ENCODE results near the gene ADK. TPM values are rescaled to one million over a fixed set of nuclear protein-coding genes. Genes with fewer than 3 reads are reported as not detected.

Gene ADK
- total and polyA plus RNA-seq, 2 donors from 2014 or later: 33.0 to 38.3 TPM

- H3K27me3 ChIP-seq (ENCODE audit: control insufficient read depth, insufficient read depth, low read length): no peaks in the 10 kb centered on the region
- H3K9me3 ChIP-seq (ENCODE audit: control insufficient read depth in 2 of 3, insufficient read depth in 1 of 3, low read length in 3 of 3): no peaks in the 10 kb centered on the region
- TF ChIP-seq, protein P1, sequence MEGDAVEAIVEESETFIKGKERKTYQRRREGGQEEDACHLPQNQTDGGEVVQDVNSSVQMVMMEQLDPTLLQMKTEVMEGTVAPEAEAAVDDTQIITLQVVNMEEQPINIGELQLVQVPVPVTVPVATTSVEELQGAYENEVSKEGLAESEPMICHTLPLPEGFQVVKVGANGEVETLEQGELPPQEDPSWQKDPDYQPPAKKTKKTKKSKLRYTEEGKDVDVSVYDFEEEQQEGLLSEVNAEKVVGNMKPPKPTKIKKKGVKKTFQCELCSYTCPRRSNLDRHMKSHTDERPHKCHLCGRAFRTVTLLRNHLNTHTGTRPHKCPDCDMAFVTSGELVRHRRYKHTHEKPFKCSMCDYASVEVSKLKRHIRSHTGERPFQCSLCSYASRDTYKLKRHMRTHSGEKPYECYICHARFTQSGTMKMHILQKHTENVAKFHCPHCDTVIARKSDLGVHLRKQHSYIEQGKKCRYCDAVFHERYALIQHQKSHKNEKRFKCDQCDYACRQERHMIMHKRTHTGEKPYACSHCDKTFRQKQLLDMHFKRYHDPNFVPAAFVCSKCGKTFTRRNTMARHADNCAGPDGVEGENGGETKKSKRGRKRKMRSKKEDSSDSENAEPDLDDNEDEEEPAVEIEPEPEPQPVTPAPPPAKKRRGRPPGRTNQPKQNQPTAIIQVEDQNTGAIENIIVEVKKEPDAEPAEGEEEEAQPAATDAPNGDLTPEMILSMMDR (IDR thresholded peaks at IDR 0.05; ENCODE audit: borderline replicate concordance, extremely low read depth, insufficient read depth): no peak
- no peak overlapping the region for H3K4me3 ChIP-seq (ENCODE audit: low read length in 3 of 3)
- DNase-seq: no peak
- no peak overlapping the region for H3K27ac ChIP-seq (ENCODE audit: low read depth in 2 of 2, low read length in 2 of 2)
- H3K4me1 ChIP-seq (ENCODE audit: control insufficient read depth in 2 of 3, insufficient read depth in 2 of 3, low read depth in 1 of 3, low read length in 3 of 3): no peaks in the 10 kb centered on the region
- FAIRE-seq: no peak
- H3K36me3 ChIP-seq (ENCODE audit: control insufficient read depth in 2 of 3, insufficient read depth in 3 of 3, low read length in 3 of 3): no peaks in the 10 kb centered on the region
- H3K9ac ChIP-seq (ENCODE audit: low read length in 3 of 3): no peak overlapping the region
- intact Hi-C loops (cut with DNase I): no loop called here
These were observed 149.6 kb downstream of the ADK start for GRCh38 chr10:74300666-74301065.

DNA sequence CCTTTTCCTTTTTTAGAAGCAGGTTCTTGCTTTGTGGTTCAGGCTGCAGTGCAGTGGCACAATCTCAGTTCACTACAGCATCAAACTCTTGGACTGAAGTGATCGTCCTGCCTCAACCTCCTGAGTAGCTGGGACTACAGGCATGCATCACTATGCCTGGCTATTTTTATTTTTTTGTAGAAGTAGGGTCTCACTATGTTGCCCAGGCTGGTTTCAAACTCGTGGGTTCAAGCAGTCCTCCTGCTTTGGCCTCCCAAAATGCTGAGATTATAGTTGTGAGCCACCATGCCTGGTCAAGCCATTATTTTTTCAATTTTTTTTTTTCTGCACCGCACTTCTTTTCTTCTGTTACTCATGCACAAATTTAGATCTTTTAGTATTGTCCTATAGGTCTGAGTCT, 154.7 kb downstream of the ADK start:
- Histone ChIP-seq H3K27ac (ENCODE audit: low read depth in 2 of 2, low read length in 2 of 2) (no peak overlapping the region), H3K9me3 (ENCODE audit: control insufficient read depth in 2 of 3, insufficient read depth in 1 of 3, low read length in 3 of 3) (no peaks in the 10 kb centered on the region), H3K4me3 (ENCODE audit: low read length in 3 of 3) (no peak overlapping the region), H3K9ac (ENCODE audit: low read length in 3 of 3) (no peak overlapping the region), H3K36me3 (ENCODE audit: control insufficient read depth in 2 of 3, insufficient read depth in 3 of 3, low read length in 3 of 3) (no peaks in the 10 kb centered on the region), H3K27me3 (ENCODE audit: control insufficient read depth, insufficient read depth, low read length) (no peaks in the 10 kb centered on the region), H3K4me1 (ENCODE audit: control insufficient read depth in 2 of 3, insufficient read depth in 2 of 3, low read depth in 1 of 3, low read length in 3 of 3) (peaks cover 0 to 5% (median 0%) of the 10 kb centered on the region in 3 donors)
- DNase-seq (no peak), FAIRE-seq (no peak)
- TF ChIP-seq, protein P1 (IDR thresholded peaks at IDR 0.05; ENCODE audit: borderline replicate concordance, extremely low read depth, insufficient read depth): no peak
- intact Hi-C loops (cut with DNase I): no loop called here

GRCh38 chr10:74306227-74306982, 155.4 kb downstream of the ADK start:
- H3K9ac ChIP-seq (ENCODE audit: low read length in 3 of 3): no peak overlapping the region
- no peaks in the 10 kb centered on the region for H3K36me3 ChIP-seq (ENCODE audit: control insufficient read depth in 2 of 3, insufficient read depth in 3 of 3, low read length in 3 of 3)
- H3K9me3 ChIP-seq (ENCODE audit: control insufficient read depth in 2 of 3, insufficient read depth in 1 of 3, low read length in 3 of 3): no peaks in the 10 kb centered on the region
- DNase-seq: no peak
- peaks cover 0 to 5% (median 0%) of the 10 kb centered on the region in 3 donors for H3K4me1 ChIP-seq (ENCODE audit: control insufficient read depth in 2 of 3, insufficient read depth in 2 of 3, low read depth in 1 of 3, low read length in 3 of 3)
- H3K27ac ChIP-seq (ENCODE audit: low read depth in 2 of 2, low read length in 2 of 2): no peak overlapping the region
- intact Hi-C loops (cut with DNase I): no loop called here
- H3K27me3 ChIP-seq (ENCODE audit: control insufficient read depth, insufficient read depth, low read length): no peaks in the 10 kb centered on the region
- TF ChIP-seq, protein P1 (IDR thresholded peaks at IDR 0.05; ENCODE audit: borderline replicate concordance, extremely low read depth, insufficient read depth): no peak
- no peak overlapping the region for H3K4me3 ChIP-seq (ENCODE audit: low read length in 3 of 3)
- no peak for FAIRE-seq
